Activated naive CD8-positive, alpha-beta T cell treated with anti-CD3 and anti-CD28 coated beads, Interleukin-2, amount 50 U/mL, for 24 hours (primary cell): ENCODE measurements around the gene STX4.

Source experiments
- ATAC-seq: fragments of 150-1000 bp; cut with Tn5 transposase; one replicate; pipeline ENCODE4 v1.10.0; 2021
- DNase-seq: peaks from one replicate; pipeline ENCODE4 v3.0.0; 2021
- H3K27ac Mint-ChIP-seq: one replicate; pipeline ENCODE4 v1.8.0; 2021; ENCODE audit warnings: mild to moderate bottlenecking, mixed read lengths
- H3K27me3 Mint-ChIP-seq: one replicate; pipeline ENCODE4 v1.8.0; 2021; ENCODE audit warnings: mixed read lengths
- H3K36me3 Mint-ChIP-seq: one replicate; pipeline ENCODE4 v1.8.0; 2021; ENCODE audit warnings: low read depth, mixed read lengths
- H3K4me1 Mint-ChIP-seq: one replicate; pipeline ENCODE4 v1.8.0; 2021; ENCODE audit warnings: mixed read lengths
- H3K4me3 Mint-ChIP-seq: one replicate; pipeline ENCODE4 v1.8.0; 2021; ENCODE audit warnings: mild to moderate bottlenecking, moderate library complexity, mixed read lengths
- H3K9me3 Mint-ChIP-seq: one replicate; pipeline ENCODE4 v1.8.0; 2021; ENCODE audit warnings: mixed read lengths

Gene STX4

GRCh38 chr16:30996324-30996984 is 36.9 kb upstream of the STX4 start:
- no peak for ATAC-seq
- peak overlapping the region; percentile 61 for H3K27ac Mint-ChIP-seq
- peak overlapping the region; percentile 76 for H3K4me3 Mint-ChIP-seq

GRCh38 chr16:30996985-30997724 is 36.2 kb upstream of the STX4 start:
- peak; percentile 86 for DNase-seq
- Mint-ChIP-seq H3K27me3 (peaks cover 3% of the 10 kb centered on the region), H3K4me1 (peaks cover 20% of the 10 kb centered on the region), H3K9me3 (no peaks in the 10 kb centered on the region), H3K36me3 (no peaks in the 10 kb centered on the region), H3K4me3 (peak overlapping the region; percentile 76), H3K27ac (no peak overlapping the region)
- peak; percentile 90 for ATAC-seq

More at GRCh38 chr16:30996324-30996984, 36.9 kb upstream of the STX4 start:
- DNase-seq: no peak
- Mint-ChIP-seq H3K9me3 (no peaks in the 10 kb centered on the region), H3K27me3 (peaks cover 3% of the 10 kb centered on the region), H3K36me3 (no peaks in the 10 kb centered on the region), H3K4me1 (peaks cover 20% of the 10 kb centered on the region)

- Mint-ChIP-seq H3K4me3 (peak overlapping the region; percentile 76), H3K4me1 (peaks cover 18% of the 10 kb centered on the region), H3K27ac (no peak overlapping the region), H3K27me3 (peaks cover 2% of the 10 kb centered on the region), H3K9me3 (no peaks in the 10 kb centered on the region), H3K36me3 (no peaks in the 10 kb centered on the region)
- DNase-seq (no peak), ATAC-seq (no peak)
These were observed 35.3 kb upstream of the STX4 start for GRCh38 chr16:30997725-30998711.

- DNase-seq (no peak), ATAC-seq (no peak)
- no peaks in the 10 kb centered on the region for H3K9me3 Mint-ChIP-seq
- no peaks in the 10 kb centered on the region for H3K36me3 Mint-ChIP-seq
- no peak overlapping the region for H3K27ac Mint-ChIP-seq
- H3K4me1 Mint-ChIP-seq: peaks cover 16% of the 10 kb centered on the region
- H3K27me3 Mint-ChIP-seq: peaks cover 2% of the 10 kb centered on the region
- H3K4me3 Mint-ChIP-seq: no peak overlapping the region
These were observed 34.3 kb upstream of the STX4 start for GRCh38 chr16:30998852-30999761.

- Mint-ChIP-seq H3K9me3 (no peaks in the 10 kb centered on the region), H3K27ac (no peak overlapping the region), H3K27me3 (no peaks in the 10 kb centered on the region), H3K36me3 (no peaks in the 10 kb centered on the region), H3K4me1 (peaks cover 7% of the 10 kb centered on the region), H3K4me3 (no peak overlapping the region)
- ATAC-seq: no peak
- no peak for DNase-seq
These were observed 32.5 kb upstream of the STX4 start for GRCh38 chr16:31000671-31001382.

- no peak for DNase-seq
These were observed 31.7 kb upstream of the STX4 start for GRCh38 chr16:31001507-31002249.

GRCh38 chr16:31002250-31002700 is 31.1 kb upstream of the STX4 start:
- ATAC-seq: no peak
- H3K27me3 Mint-ChIP-seq: no peaks in the 10 kb centered on the region
- H3K36me3 Mint-ChIP-seq: no peaks in the 10 kb centered on the region
- no peaks in the 10 kb centered on the region for H3K4me1 Mint-ChIP-seq
- DNase-seq: no peak
- no peak overlapping the region for H3K27ac Mint-ChIP-seq
- no peak overlapping the region for H3K4me3 Mint-ChIP-seq
- no peaks in the 10 kb centered on the region for H3K9me3 Mint-ChIP-seq

More at GRCh38 chr16:31001507-31002249, 31.7 kb upstream of the STX4 start:
- no peak overlapping the region for H3K27ac Mint-ChIP-seq
- H3K36me3 Mint-ChIP-seq: no peaks in the 10 kb centered on the region
- peaks cover 2% of the 10 kb centered on the region for H3K4me1 Mint-ChIP-seq
- H3K27me3 Mint-ChIP-seq: no peaks in the 10 kb centered on the region
- H3K4me3 Mint-ChIP-seq: no peak overlapping the region
- no peak for ATAC-seq
- no peaks in the 10 kb centered on the region for H3K9me3 Mint-ChIP-seq

- H3K27ac Mint-ChIP-seq: no peak overlapping the region
- H3K4me1 Mint-ChIP-seq: no peaks in the 10 kb centered on the region
- H3K4me3 Mint-ChIP-seq: no peak overlapping the region
- no peak for DNase-seq
- ATAC-seq: no peak
- no peaks in the 10 kb centered on the region for H3K27me3 Mint-ChIP-seq
- H3K9me3 Mint-ChIP-seq: no peaks in the 10 kb centered on the region
- H3K36me3 Mint-ChIP-seq: no peaks in the 10 kb centered on the region
These were observed 30.5 kb upstream of the STX4 start for GRCh38 chr16:31002862-31003341.

GRCh38 chr16:31003744-31004143 is 29.6 kb upstream of the STX4 start:
- H3K27ac Mint-ChIP-seq: no peak overlapping the region
- H3K27me3 Mint-ChIP-seq: no peaks in the 10 kb centered on the region
- ATAC-seq (no peak), DNase-seq (no peak)
- no peak overlapping the region for H3K4me3 Mint-ChIP-seq
- no peaks in the 10 kb centered on the region for H3K4me1 Mint-ChIP-seq
- H3K36me3 Mint-ChIP-seq: no peaks in the 10 kb centered on the region
- no peaks in the 10 kb centered on the region for H3K9me3 Mint-ChIP-seq

GRCh38 chr16:31004658-31005057 is 28.7 kb upstream of the STX4 start:
- DNase-seq (no peak), ATAC-seq (no peak)
- Mint-ChIP-seq H3K27ac (no peak overlapping the region), H3K36me3 (no peaks in the 10 kb centered on the region), H3K9me3 (no peaks in the 10 kb centered on the region), H3K27me3 (peaks cover 1% of the 10 kb centered on the region), H3K4me3 (no peak overlapping the region), H3K4me1 (peaks cover under 1% of the 10 kb centered on the region)

- peak; percentile 8 for ATAC-seq
These were observed 27.8 kb upstream of the STX4 start for GRCh38 chr16:31005350-31006085.

GRCh38 chr16:31006086-31006385 is 27.3 kb upstream of the STX4 start:
- no peaks in the 10 kb centered on the region for H3K9me3 Mint-ChIP-seq
- no peaks in the 10 kb centered on the region for H3K36me3 Mint-ChIP-seq
- DNase-seq (no peak), ATAC-seq (no peak)
- H3K27ac Mint-ChIP-seq: no peak overlapping the region
- H3K4me3 Mint-ChIP-seq: no peak overlapping the region
- H3K4me1 Mint-ChIP-seq: peaks cover 8% of the 10 kb centered on the region
- H3K27me3 Mint-ChIP-seq: peaks cover 7% of the 10 kb centered on the region

More at GRCh38 chr16:31005350-31006085, 27.8 kb upstream of the STX4 start:
- no peak overlapping the region for H3K4me3 Mint-ChIP-seq
- H3K27ac Mint-ChIP-seq: no peak overlapping the region
- no peak for DNase-seq
- H3K36me3 Mint-ChIP-seq: no peaks in the 10 kb centered on the region
- peaks cover 4% of the 10 kb centered on the region for H3K27me3 Mint-ChIP-seq
- H3K9me3 Mint-ChIP-seq: no peaks in the 10 kb centered on the region
- H3K4me1 Mint-ChIP-seq: peaks cover 5% of the 10 kb centered on the region
